Liver (tissue), 3 donors: Measurements from ENCODE around the gene TCF25.

ENCODE experiments used
- ATF3 ChIP-seq: IDR thresholded peaks from 2 replicates; pipeline ENCODE4 v1.6.1; 2016; ENCODE audit warnings: antibody characterized with exemption
- CTCF ChIP-seq: fragments of 150-350 bp; IDR thresholded peaks from 2 replicates; pipeline ENCODE4 v1.5.1; 2017; ENCODE audit warnings: improper control_type of control experiment, low read depth, low read length; ENCODE audit not compliant: missing input control
- HNF4A ChIP-seq, 2 donors: conservative IDR thresholded peaks; 2 replicates each; pipeline ENCODE4 v1.6.1; 2016; ENCODE audit warnings: antibody characterized with exemption in 2 of 2, mild to moderate bottlenecking in 2 of 2
- JUND ChIP-seq, 2 donors: IDR thresholded peaks; 2 replicates each; pipeline ENCODE4 v1.6.1; 2016; ENCODE audit warnings: antibody characterized with exemption in 2 of 2
- NR2F2 ChIP-seq: IDR thresholded peaks from 2 replicates; pipeline ENCODE4 v1.6.1; 2016; ENCODE audit warnings: antibody characterized with exemption
- RXRA ChIP-seq, 2 donors: IDR thresholded peaks; 2 replicates each; pipeline ENCODE4 v1.6.1; 2017 to 2018; ENCODE audit warnings: antibody characterized with exemption in 2 of 2, mild to moderate bottlenecking in 1 of 2
- TAF1 ChIP-seq: conservative IDR thresholded peaks from 2 replicates; pipeline ENCODE4 v1.6.1; 2016; ENCODE audit warnings: antibody characterized with exemption, mild to moderate bottlenecking
- donor health status: healthy.
- donor health status: healthy.

- TF ChIP-seq RXRA (IDR thresholded peaks at IDR 0.05), result no peak
- no peak for TF ChIP-seq HNF4A (conservative IDR thresholded peaks at IDR 0.05)
- no peak for TF ChIP-seq CTCF
- TF ChIP-seq JUND (IDR thresholded peaks at IDR 0.05), result no peak
- no peak for TF ChIP-seq ATF3
- TF ChIP-seq NR2F2, result no peak
- no peak for TF ChIP-seq TAF1
These were observed 19.2 kb downstream of the TCF25 start for GRCh38 chr16:89892635-89893034.
